ENCODE measurements around the gene TTK.

The TTK gene

GRCh38 chr6:80004173-80005072 lies at the start of gene TTK:
TTK (plus strand) TSS chr6:80004649; CDS start chr6:80005844, 1,195 bp downstream.
- DNase-seq: peak; percentile 97

GRCh38 chr6:79954849-79955248 lies 49.6 kb upstream of the TTK start:
- DNase-seq: no peak

GRCh38 chr6:79964607-79965081 lies 39.8 kb upstream of the TTK start:
- DNase-seq: no peak

- DNase-seq: no peak
Measured at GRCh38 chr6:79967178-79967577, 37.3 kb upstream of the TTK start.

GRCh38 chr6:79969784-79970183 lies 34.7 kb upstream of the TTK start:
- no peak for DNase-seq

GRCh38 chr6:79971193-79971592 lies 33.3 kb upstream of the TTK start:
- DNase-seq: no peak

- no peak for DNase-seq
Measured at GRCh38 chr6:79981652-79982051, 22.8 kb upstream of the TTK start.

- DNase-seq: peak; percentile 8
Measured at GRCh38 chr6:79984261-79984660, 20.2 kb upstream of the TTK start.

- DNase-seq: no peak
Measured at GRCh38 chr6:79985128-79985527, 19.3 kb upstream of the TTK start.

- no peak for DNase-seq
Measured at GRCh38 chr6:79989641-79990040, 14.8 kb upstream of the TTK start.

GRCh38 chr6:79993012-79993910 lies 11.2 kb upstream of the TTK start:
- no peak for DNase-seq

GRCh38 chr6:79993911-79994309 lies 10.5 kb upstream of the TTK start:
- no peak for DNase-seq

- DNase-seq: no peak
Measured at GRCh38 chr6:79997728-79998127, 6.7 kb upstream of the TTK start.

- DNase-seq: no peak
Measured at GRCh38 chr6:80001337-80001736, 3.1 kb upstream of the TTK start.

GRCh38 chr6:80003826-80004172 lies 650 bp upstream of the TTK start:
- peak; percentile 87 for DNase-seq

- no peak for DNase-seq
Measured at GRCh38 chr6:80005406-80005805, 957 bp downstream of the TTK start.

- DNase-seq: no peak
Measured at GRCh38 chr6:80006541-80006940, 2.1 kb downstream of the TTK start.

GRCh38 chr6:80009531-80009930 lies 5.1 kb downstream of the TTK start:
- no peak for DNase-seq

GRCh38 chr6:80010288-80010687 lies 5.8 kb downstream of the TTK start:
- DNase-seq: no peak

- DNase-seq: no peak
Measured at GRCh38 chr6:80015839-80016435, 11.5 kb downstream of the TTK start.

GRCh38 chr6:80020381-80021120 lies 16.1 kb downstream of the TTK start:
- no peak for DNase-seq

GRCh38 chr6:80021131-80021530 lies 16.7 kb downstream of the TTK start:
- DNase-seq: no peak

- no peak for DNase-seq
Measured at GRCh38 chr6:80021591-80021990, 17.1 kb downstream of the TTK start.
